B cell (primary cell): ENCODE results near the gene PDLIM4. TPM values are rescaled to one million over a fixed set of nuclear protein-coding genes. Genes with fewer than 3 reads are reported as not detected.

ENCODE experiments used
- ATAC-seq: fragments of 200-7000 bp; cut with Tn5 transposase; one replicate; pipeline ENCODE4 v1.10.0; 2021; ENCODE audit warnings: low read depth, mild to moderate bottlenecking, moderate number of reproducible peaks, moderate library complexity
- CTCF ChIA-PET: fragments of 350-600 bp; sonication (Branson Sonifier 250); formaldehyde crosslinking; loops from one replicate; lab custom pipeline; 2021; ENCODE audit warnings: antibody characterized with exemption, inconsistent platforms; lab: Charles Lee
- POLR2A ChIA-PET: fragments of 350-600 bp; sonication (Branson Sonifier 250); formaldehyde crosslinking; loops from one replicate; lab custom pipeline; 2021; ENCODE audit warnings: antibody characterized with exemption; lab: Charles Lee
- DNase-seq: peaks from one replicate; pipeline ENCODE4 v3.0.0; 2013
- H2AFZ ChIP-seq: 2 replicates; pipeline ENCODE4 v1.6.1; 2012; ENCODE audit warnings: mild to moderate bottlenecking, low read depth, low read length; ENCODE audit not compliant: insufficient read depth, poor library complexity, severe bottlenecking
- H3K27ac ChIP-seq, 2 donors: 1 replicate in 1 of 2; 2 replicates in 1 of 2; pipeline ENCODE4 v1.5.1; 2012 to 2013; ENCODE audit warnings: low read length in 2 of 2, mild to moderate bottlenecking in 2 of 2, moderate library complexity in 1 of 2
- H3K27me3 ChIP-seq, 4 experiments: fragments of 200-600 bp in 1 of 4; sonication (generic) in 1 of 4; replicated peaks in 1 of 4; 1 replicate in 2 of 4; 2 replicates in 2 of 4; pipeline versions ENCODE4 v1.6.1 to v1.7.0; 2013 to 2016; ENCODE audit warnings: low read length in 3 of 4, mild to moderate bottlenecking in 2 of 4, mixed read lengths in 1 of 4, moderate library complexity in 1 of 4; ENCODE audit not compliant: insufficient read depth in 4 of 4, control insufficient read depth in 3 of 4; ENCODE audit errors: control extremely low read depth in 1 of 4
- H3K36me3 ChIP-seq, 2 experiments: replicated peaks in 1 of 2; 1 replicate in 1 of 2; 2 replicates in 1 of 2; pipeline versions ENCODE4 v1.6.1 to v1.7.1; 2013; ENCODE audit warnings: low read length in 1 of 2; ENCODE audit not compliant: insufficient read depth in 2 of 2, control insufficient read depth in 1 of 2; ENCODE audit errors: control extremely low read depth in 1 of 2, extremely low read depth in 1 of 2
- H3K4me1 ChIP-seq, 2 donors: fragments of 200-600 bp in 1 of 2; sonication (generic) in 1 of 2; 1 replicate in 1 of 2; 2 replicates in 1 of 2; pipeline versions ENCODE4 v1.5.1 to v1.6.1; 2013 to 2017; ENCODE audit warnings: low read length in 2 of 2; ENCODE audit not compliant: control insufficient read depth in 2 of 2, insufficient read depth in 2 of 2
- H3K4me2 ChIP-seq: replicated peaks from 2 replicates; pipeline ENCODE3; 2012; ENCODE audit warnings: mild to moderate bottlenecking, low read depth, low read length; ENCODE audit not compliant: poor library complexity, severe bottlenecking
- H3K4me3 ChIP-seq, 5 experiments: fragments of 200-600 bp in 1 of 5; sonication (generic) in 1 of 5; 1 replicate in 3 of 5; 2 replicates in 2 of 5; pipeline versions ENCODE4 v1.5.1 to v1.7.0; 2011 to 2016; ENCODE audit warnings: low read length in 4 of 5, mild to moderate bottlenecking in 4 of 5, low read depth in 2 of 5, control low read depth in 1 of 5, moderate library complexity in 1 of 5; ENCODE audit not compliant: insufficient read depth in 1 of 5; ENCODE audit errors: control extremely low read depth in 1 of 5, extremely low read depth in 1 of 5
- H3K79me2 ChIP-seq: fragments of 200-600 bp; sonication (generic); one replicate; pipeline ENCODE4 v1.6.0; 2016; ENCODE audit warnings: low read length; ENCODE audit not compliant: control insufficient read depth, insufficient read depth
- H3K9ac ChIP-seq: fragments of 200-600 bp; sonication (generic); 2 replicates; pipeline ENCODE4 v1.6.1; 2017; ENCODE audit warnings: mild to moderate bottlenecking, low read length, moderate library complexity
- H3K9me3 ChIP-seq, 3 donors: one replicate each; pipeline versions ENCODE4 v1.6.1 to v1.7.1; 2013; ENCODE audit warnings: low read length in 2 of 3; ENCODE audit not compliant: control insufficient read depth in 2 of 3, insufficient read depth in 1 of 3; ENCODE audit errors: control extremely low read depth in 1 of 3
- H4K20me1 ChIP-seq: 2 replicates; pipeline ENCODE4 v1.6.0; 2012; ENCODE audit warnings: mild to moderate bottlenecking, low read length; ENCODE audit not compliant: insufficient read depth, control insufficient read depth, poor library complexity, severe bottlenecking
- H3K27ac Mint-ChIP-seq: one replicate; pipeline ENCODE4 v1.8.0; 2021; ENCODE audit warnings: mixed read lengths
- H3K27me3 Mint-ChIP-seq: one replicate; pipeline ENCODE4 v1.8.0; 2021; ENCODE audit warnings: mixed read lengths
- H3K4me1 Mint-ChIP-seq: one replicate; pipeline ENCODE4 v1.8.0; 2021; ENCODE audit warnings: mixed read lengths
- H3K4me3 Mint-ChIP-seq: one replicate; pipeline ENCODE4 v1.8.0; 2021; ENCODE audit warnings: mixed read lengths
- H3K9me3 Mint-ChIP-seq: one replicate; pipeline ENCODE4 v1.8.0; 2022; ENCODE audit warnings: mixed read lengths; ENCODE audit not compliant: insufficient read depth
- EZH2 ChIP-seq: IDR thresholded peaks from 2 replicates; pipeline ENCODE4 v1.6.1; 2012; ENCODE audit warnings: borderline replicate concordance, low read depth, mild to moderate bottlenecking, moderate library complexity, low read length; ENCODE audit not compliant: insufficient read depth, poor library complexity, severe bottlenecking
- WGBS: methylation state at CpG from one replicate; pipeline ENCODE4 v1.1.5; 2013; ENCODE audit warnings: missing lambda C conversion rate; ENCODE audit not compliant: insufficient coverage; 5-methylcytosine and 5-hydroxymethylcytosine counted together
- intact Hi-C: fragments of 100-400 bp; cut with micrococcal nuclease; formaldehyde crosslinking; loops from one replicate; pipeline ENCODE4 v1.10.0; 2022
- polyA plus RNA-seq: library from polyadenylated mRNA; depleted of rRNA; stranded (reverse); fragments of >200 nt; gene quantifications from 2 replicates; pipeline ENCODE4 v1.2.3, GENCODE V29; 2012
- total RNA-seq, 2 donors: library from RNA; stranded (reverse); fragments of 120-200 nt in 1 of 2; gene quantifications; 1 replicate in 1 of 2; 2 replicates in 1 of 2; pipeline versions ENCODE4 v1.2.3 to v1.2.4, GENCODE V29; 2013 to 2022
- TF ChIP-seq, protein P1 (sequence below): fragments of 200-600 bp; IDR thresholded peaks from one replicate; pipeline ENCODE4 v1.8.0; 2022; ENCODE audit warnings: antibody characterized with exemption, mild to moderate bottlenecking

The PDLIM4 gene
- total and polyA plus RNA-seq, 2 donors (not counting 1 experiment from before 2014, with no cell fraction given), result not detected

DNA sequence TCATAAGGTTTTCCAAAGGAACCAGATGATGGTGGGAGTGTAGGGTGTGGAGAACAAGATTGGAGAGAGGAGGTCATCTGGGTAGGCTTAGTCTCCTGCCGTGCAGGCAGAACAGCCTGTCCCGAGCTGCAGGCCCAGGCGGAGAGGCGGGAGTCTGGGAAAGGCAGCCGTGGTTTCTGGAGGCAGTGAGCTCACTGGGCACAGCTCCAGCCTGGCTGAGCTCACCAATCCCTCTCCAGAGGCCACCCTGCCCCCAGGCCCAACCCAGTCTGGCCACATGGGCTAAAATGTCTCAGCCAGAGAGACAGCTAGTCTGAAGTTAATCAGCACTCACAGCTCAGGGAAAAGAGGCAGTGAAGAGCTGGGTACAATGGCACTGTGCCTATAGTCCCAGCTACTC, 42.2 kb upstream of the PDLIM4 start:
- Mint-ChIP-seq H3K4me1 (no peaks in the 10 kb centered on the region), H3K9me3 (no peaks in the 10 kb centered on the region), H3K4me3 (no peak overlapping the region), H3K27ac (no peak overlapping the region), H3K27me3 (no peaks in the 10 kb centered on the region)
- H3K4me1 ChIP-seq, result no peaks in the 10 kb centered on the region
- no peaks in the 10 kb centered on the region for H3K79me2 ChIP-seq
- 93% methylated on average over 5 of the region's 5 CpGs for whole genome bisulfite sequencing
- H4K20me1 ChIP-seq, result no peaks in the 10 kb centered on the region
- ATAC-seq (no peak), DNase-seq (no peak)
- intact Hi-C loops, result no loop called here
- no peaks in the 10 kb centered on the region for H3K27me3 ChIP-seq
- POLR2A ChIA-PET, result no interaction called here
- H3K27ac ChIP-seq, result no peak overlapping the region
- H3K9me3 ChIP-seq, result no peaks in the 10 kb centered on the region
- no peak for TF ChIP-seq EZH2
- TF ChIP-seq, protein P1, sequence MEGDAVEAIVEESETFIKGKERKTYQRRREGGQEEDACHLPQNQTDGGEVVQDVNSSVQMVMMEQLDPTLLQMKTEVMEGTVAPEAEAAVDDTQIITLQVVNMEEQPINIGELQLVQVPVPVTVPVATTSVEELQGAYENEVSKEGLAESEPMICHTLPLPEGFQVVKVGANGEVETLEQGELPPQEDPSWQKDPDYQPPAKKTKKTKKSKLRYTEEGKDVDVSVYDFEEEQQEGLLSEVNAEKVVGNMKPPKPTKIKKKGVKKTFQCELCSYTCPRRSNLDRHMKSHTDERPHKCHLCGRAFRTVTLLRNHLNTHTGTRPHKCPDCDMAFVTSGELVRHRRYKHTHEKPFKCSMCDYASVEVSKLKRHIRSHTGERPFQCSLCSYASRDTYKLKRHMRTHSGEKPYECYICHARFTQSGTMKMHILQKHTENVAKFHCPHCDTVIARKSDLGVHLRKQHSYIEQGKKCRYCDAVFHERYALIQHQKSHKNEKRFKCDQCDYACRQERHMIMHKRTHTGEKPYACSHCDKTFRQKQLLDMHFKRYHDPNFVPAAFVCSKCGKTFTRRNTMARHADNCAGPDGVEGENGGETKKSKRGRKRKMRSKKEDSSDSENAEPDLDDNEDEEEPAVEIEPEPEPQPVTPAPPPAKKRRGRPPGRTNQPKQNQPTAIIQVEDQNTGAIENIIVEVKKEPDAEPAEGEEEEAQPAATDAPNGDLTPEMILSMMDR, result no peak
- H3K4me3 ChIP-seq, result no peak overlapping the region
- CTCF ChIA-PET, result interaction anchor here (1.0 kb wide), 1 partner anchor 24 kb away, joined by 4 read pairs; no protein-coding TSS in a partner anchor
- no peaks in the 10 kb centered on the region for H3K36me3 ChIP-seq
- no peak overlapping the region for H3K9ac ChIP-seq
- H3K4me2 ChIP-seq, result no peak overlapping the region
- H2AFZ ChIP-seq, result no peak overlapping the region

DNA sequence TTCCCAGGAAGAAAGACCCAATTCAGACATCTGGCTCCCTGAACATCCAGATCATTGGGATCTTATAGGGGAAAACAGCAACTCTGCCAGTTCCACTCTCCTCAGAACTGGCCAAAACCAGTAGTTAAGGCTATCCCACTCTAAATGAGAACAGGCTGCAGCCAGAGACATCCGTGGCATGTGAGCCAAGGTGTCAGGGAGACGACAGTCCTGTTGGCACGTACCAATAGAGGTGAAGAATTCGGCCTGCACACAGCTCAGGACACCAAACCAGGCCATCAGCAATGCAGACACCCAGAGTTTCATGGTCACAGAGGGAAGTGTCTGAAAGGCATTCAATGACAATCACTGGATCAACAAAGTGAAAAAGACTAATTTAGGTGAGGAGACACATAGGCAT, 39.2 kb upstream of the PDLIM4 start:
- no peak overlapping the region for H3K4me2 ChIP-seq
- no peak overlapping the region for H3K4me3 ChIP-seq
- peaks cover 14 to 15% of the 10 kb centered on the region in 2 donors for H3K4me1 ChIP-seq
- no peak overlapping the region for H3K27ac ChIP-seq
- H3K9me3 ChIP-seq, result no peaks in the 10 kb centered on the region
- no peak overlapping the region for H2AFZ ChIP-seq
- no peaks in the 10 kb centered on the region for H4K20me1 ChIP-seq
- Mint-ChIP-seq H3K4me3 (no peak overlapping the region), H3K4me1 (peaks cover 14% of the 10 kb centered on the region), H3K27ac (no peak overlapping the region), H3K27me3 (no peaks in the 10 kb centered on the region), H3K9me3 (no peaks in the 10 kb centered on the region)
- intact Hi-C loops, result no loop called here
- ChIA-PET POLR2A (no interaction called here), CTCF (interaction anchor here (1.5 kb wide), 1 partner anchor 20 kb away, joined by 5 read pairs; no protein-coding TSS in a partner anchor)
- no peaks in the 10 kb centered on the region for H3K27me3 ChIP-seq
- DNase-seq, result no peak
- H3K79me2 ChIP-seq, result no peaks in the 10 kb centered on the region
- ATAC-seq, result no peak
- H3K36me3 ChIP-seq, result no peaks in the 10 kb centered on the region
- no peak overlapping the region for H3K9ac ChIP-seq
- TF ChIP-seq, protein P1, result no peak
- TF ChIP-seq EZH2, result no peak
- 100% methylated on average over 2 of the region's 4 CpGs for WGBS
